Right atrium auricular region (tissue), 2 donors: ENCODE results near the gene POGZ. TPM values are rescaled to one million over a fixed set of nuclear protein-coding genes. Genes with fewer than 3 reads are reported as not detected.

Experiments
- DNase-seq: peaks from one replicate; pipeline ENCODE4 v3.0.0-alpha.2; 2019; ENCODE audit warnings: low spot score
- H3K27ac ChIP-seq, 2 donors: fragments of 200-600 bp; sonication (generic); 1 replicate in 1 of 2; 2 replicates in 1 of 2; pipeline ENCODE4 v1.5.1; 2016 to 2019
- H3K27me3 ChIP-seq, 2 donors: fragments of 200-600 bp; sonication (generic); one replicate each; pipeline versions ENCODE4 v1.5.1 to v1.6.0; 2017 to 2019
- H3K36me3 ChIP-seq: fragments of 200-600 bp; sonication (generic); one replicate; pipeline ENCODE4 v1.5.1; 2016
- H3K4me1 ChIP-seq, 2 donors: fragments of 200-600 bp; sonication (generic); one replicate each; pipeline versions ENCODE4 v1.5.1 to v1.6.0; 2017 to 2019
- H3K4me3 ChIP-seq, 2 donors: fragments of 200-600 bp; sonication (generic); 1 replicate in 1 of 2; 2 replicates in 1 of 2; pipeline ENCODE4 v1.5.1; 2017 to 2019; ENCODE audit warnings: mild to moderate bottlenecking in 1 of 2, moderate library complexity in 1 of 2
- H3K9me3 ChIP-seq, 2 donors: fragments of 200-600 bp; sonication (generic); one replicate each; pipeline ENCODE4 v1.5.1; 2019
- total RNA-seq, 2 donors: library from RNA; depleted of rRNA; stranded (reverse); fragments of >200 nt; gene quantifications; one replicate each; pipeline ENCODE4 v1.1.0, GENCODE V29; 2016
- TF ChIP-seq, protein P1 (sequence below), 2 donors: fragments of 200-600 bp; sonication (generic); IDR thresholded peaks; one replicate each; pipeline ENCODE4 v1.5.1; 2019; ENCODE audit warnings: antibody characterized with exemption in 2 of 2

Gene POGZ
- total RNA-seq, 2 donors from 2014 or later, result 21.8 to 29.2 TPM

GRCh38 chr1:151495316-151495715 lies 36.0 kb upstream of the POGZ start:
- H3K9me3 ChIP-seq, result no peaks in the 10 kb centered on the region
- no peaks in the 10 kb centered on the region for H3K27me3 ChIP-seq
- TF ChIP-seq, protein P1, sequence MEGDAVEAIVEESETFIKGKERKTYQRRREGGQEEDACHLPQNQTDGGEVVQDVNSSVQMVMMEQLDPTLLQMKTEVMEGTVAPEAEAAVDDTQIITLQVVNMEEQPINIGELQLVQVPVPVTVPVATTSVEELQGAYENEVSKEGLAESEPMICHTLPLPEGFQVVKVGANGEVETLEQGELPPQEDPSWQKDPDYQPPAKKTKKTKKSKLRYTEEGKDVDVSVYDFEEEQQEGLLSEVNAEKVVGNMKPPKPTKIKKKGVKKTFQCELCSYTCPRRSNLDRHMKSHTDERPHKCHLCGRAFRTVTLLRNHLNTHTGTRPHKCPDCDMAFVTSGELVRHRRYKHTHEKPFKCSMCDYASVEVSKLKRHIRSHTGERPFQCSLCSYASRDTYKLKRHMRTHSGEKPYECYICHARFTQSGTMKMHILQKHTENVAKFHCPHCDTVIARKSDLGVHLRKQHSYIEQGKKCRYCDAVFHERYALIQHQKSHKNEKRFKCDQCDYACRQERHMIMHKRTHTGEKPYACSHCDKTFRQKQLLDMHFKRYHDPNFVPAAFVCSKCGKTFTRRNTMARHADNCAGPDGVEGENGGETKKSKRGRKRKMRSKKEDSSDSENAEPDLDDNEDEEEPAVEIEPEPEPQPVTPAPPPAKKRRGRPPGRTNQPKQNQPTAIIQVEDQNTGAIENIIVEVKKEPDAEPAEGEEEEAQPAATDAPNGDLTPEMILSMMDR (IDR thresholded peaks at IDR 0.05), result no peak
- no peaks in the 10 kb centered on the region for H3K4me1 ChIP-seq
- no peak overlapping the region for H3K4me3 ChIP-seq
- H3K27ac ChIP-seq, result no peak overlapping the region
- no peaks in the 10 kb centered on the region for H3K36me3 ChIP-seq
- no peak for DNase-seq

- no peak overlapping the region for H3K4me3 ChIP-seq
- H3K36me3 ChIP-seq, result no peaks in the 10 kb centered on the region
- TF ChIP-seq, protein P1 (IDR thresholded peaks at IDR 0.05), result no peak
- H3K4me1 ChIP-seq, result no peaks in the 10 kb centered on the region
- H3K9me3 ChIP-seq, result no peaks in the 10 kb centered on the region
- no peak overlapping the region for H3K27ac ChIP-seq
- no peaks in the 10 kb centered on the region for H3K27me3 ChIP-seq
- DNase-seq, result no peak
Observed at GRCh38 chr1:151494741-151495281, 35.5 kb upstream of the POGZ start.

DNA sequence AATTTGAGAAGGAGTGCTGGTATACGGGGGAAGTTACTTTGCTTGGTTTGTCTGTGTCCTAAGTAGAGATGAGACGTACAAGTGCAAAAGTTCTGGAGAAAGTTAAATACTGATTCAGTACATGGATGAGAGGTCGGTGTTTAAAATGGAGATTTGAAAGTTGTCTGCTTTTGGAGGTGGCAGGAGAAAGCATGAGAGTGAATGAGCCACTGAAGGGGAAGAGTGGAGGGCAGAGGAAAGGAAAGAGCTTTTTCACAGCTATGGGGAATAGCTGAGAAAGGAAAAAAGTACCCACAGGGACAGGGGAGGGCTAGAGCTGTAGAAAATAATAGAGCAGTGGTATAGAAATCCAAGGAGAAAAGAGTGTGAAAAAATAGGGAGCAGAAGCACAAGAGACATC lies 33.7 kb upstream of the POGZ start:
- TF ChIP-seq, protein P1 (IDR thresholded peaks at IDR 0.05), result no peak
- H3K9me3 ChIP-seq, result no peaks in the 10 kb centered on the region
- no peak overlapping the region for H3K27ac ChIP-seq
- DNase-seq, result no peak
- H3K27me3 ChIP-seq, result no peaks in the 10 kb centered on the region
- H3K4me1 ChIP-seq, result no peaks in the 10 kb centered on the region
- no peak overlapping the region for H3K4me3 ChIP-seq
- no peaks in the 10 kb centered on the region for H3K36me3 ChIP-seq

DNA sequence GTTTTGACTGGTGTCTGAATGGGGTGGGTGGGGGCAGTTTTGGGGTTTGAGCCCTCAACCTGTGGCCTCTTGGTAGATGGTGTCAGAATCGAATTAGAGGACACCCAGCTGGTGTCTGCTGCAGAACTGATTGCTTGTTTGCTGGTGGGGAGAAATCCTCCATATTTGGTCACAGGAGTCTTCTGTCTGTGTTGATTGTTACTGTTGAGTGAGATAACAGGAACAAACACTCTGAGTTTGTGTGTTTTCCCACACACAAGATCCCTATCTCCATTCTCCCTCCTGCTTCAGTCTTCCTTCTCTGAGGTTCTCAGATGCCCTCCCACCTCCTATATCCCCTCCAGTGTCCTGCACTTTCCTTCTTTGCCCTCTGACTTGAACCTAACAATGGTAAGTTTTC lies 32.8 kb upstream of the POGZ start:
- H3K36me3 ChIP-seq, result no peaks in the 10 kb centered on the region
- TF ChIP-seq, protein P1 (IDR thresholded peaks at IDR 0.05), result no peak
- H3K4me3 ChIP-seq, result no peak overlapping the region
- H3K4me1 ChIP-seq, result no peaks in the 10 kb centered on the region
- no peak for DNase-seq
- H3K27me3 ChIP-seq, result no peaks in the 10 kb centered on the region
- no peaks in the 10 kb centered on the region for H3K9me3 ChIP-seq
- H3K27ac ChIP-seq, result no peak overlapping the region

DNA sequence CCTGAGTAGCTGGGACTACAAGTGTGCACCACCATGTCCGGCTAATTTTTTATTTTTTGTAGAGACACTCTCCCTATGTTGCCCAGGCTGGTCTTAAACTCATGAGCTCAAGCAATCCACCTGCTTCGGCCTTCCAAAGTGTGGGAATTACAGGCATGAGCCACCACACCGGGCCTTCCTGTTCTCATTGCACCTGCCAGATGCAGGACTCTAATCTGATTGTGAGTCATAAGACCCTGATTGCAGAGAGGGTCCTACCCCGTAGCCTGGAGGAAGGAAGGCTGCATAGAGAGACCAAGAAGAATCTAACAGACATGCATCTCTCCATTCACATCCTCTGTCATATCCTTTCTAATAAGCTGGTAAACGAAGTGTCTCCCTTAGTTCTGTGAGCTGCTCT lies 32.3 kb upstream of the POGZ start:
- Histone ChIP-seq H3K4me3 (no peak overlapping the region), H3K27me3 (no peaks in the 10 kb centered on the region), H3K27ac (no peak overlapping the region), H3K36me3 (no peaks in the 10 kb centered on the region), H3K4me1 (no peaks in the 10 kb centered on the region), H3K9me3 (no peaks in the 10 kb centered on the region)
- DNase-seq, result no peak
- TF ChIP-seq, protein P1 (IDR thresholded peaks at IDR 0.05), result no peak

DNA sequence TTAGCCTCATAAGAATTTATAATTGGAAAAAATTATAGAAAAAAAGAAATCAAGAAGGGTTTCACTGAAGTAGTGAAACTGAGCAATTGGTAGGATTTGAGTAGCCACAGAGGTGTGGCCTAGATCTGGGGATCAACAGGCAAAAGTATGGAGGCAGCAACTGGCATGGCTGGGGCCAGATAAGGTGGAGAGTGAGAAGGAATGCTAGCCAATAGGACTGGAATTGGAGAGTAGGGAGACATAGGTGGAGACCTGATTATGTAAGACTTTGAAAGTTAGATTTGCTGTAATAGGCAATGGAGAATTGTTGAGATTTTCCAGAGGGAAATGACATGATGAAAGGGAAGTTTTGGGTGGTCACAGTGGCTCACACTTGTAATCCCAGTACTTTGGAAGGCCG lies 27.3 kb upstream of the POGZ start:
- Histone ChIP-seq H3K36me3 (no peaks in the 10 kb centered on the region), H3K27ac (no peak overlapping the region), H3K4me3 (no peak overlapping the region), H3K4me1 (no peaks in the 10 kb centered on the region), H3K9me3 (peaks cover 3 to 9% of the 10 kb centered on the region in 2 donors), H3K27me3 (no peaks in the 10 kb centered on the region)
- no peak for DNase-seq
- TF ChIP-seq, protein P1 (IDR thresholded peaks at IDR 0.05), result no peak
